Spleen (tissue), 11 donors: ENCODE results near the gene TRIM40. TPM values are rescaled to one million over a fixed set of nuclear protein-coding genes. Genes with fewer than 3 reads are reported as not detected.

Experiments
- DNase-seq: peaks from one replicate; pipeline ENCODE4 v3.0.0-alpha.2; 2020
- H3K27ac ChIP-seq, 8 donors: fragments of 200-600 bp; sonication (generic) in 7 of 8; 1 replicate in 4 of 8; 2 replicates in 4 of 8; pipeline versions ENCODE4 v1.5.0 to v1.8.0; 2016 to 2021; ENCODE audit warnings: inconsistent platforms in 4 of 8, mild to moderate bottlenecking in 4 of 8, moderate library complexity in 1 of 8
- H3K27me3 ChIP-seq, 7 donors: fragments of 200-600 bp; sonication (generic) in 6 of 7; replicated peaks in 1 of 7; 1 replicate in 4 of 7; 2 replicates in 3 of 7; pipeline versions ENCODE4 v1.5.0 to v1.8.0; 2016 to 2021; ENCODE audit warnings: inconsistent platforms in 3 of 7, mild to moderate bottlenecking in 1 of 7
- H3K36me3 ChIP-seq, 6 donors: fragments of 200-600 bp; sonication (generic) in 5 of 6; 1 replicate in 4 of 6; 2 replicates in 2 of 6; pipeline versions ENCODE4 v1.5.0 to v1.8.0; 2016 to 2021; ENCODE audit warnings: inconsistent platforms in 2 of 6
- H3K4me1 ChIP-seq, 6 donors: fragments of 200-600 bp; sonication (generic) in 5 of 6; 1 replicate in 3 of 6; 2 replicates in 3 of 6; pipeline versions ENCODE4 v1.5.0 to v1.8.0; 2016 to 2021; ENCODE audit warnings: inconsistent platforms in 3 of 6
- H3K4me3 ChIP-seq, 8 donors: fragments of 200-600 bp; sonication (generic) in 7 of 8; 1 replicate in 4 of 8; 2 replicates in 4 of 8; pipeline versions ENCODE4 v1.5.0 to v1.8.0; 2016 to 2021; ENCODE audit warnings: inconsistent platforms in 4 of 8, mild to moderate bottlenecking in 4 of 8, moderate library complexity in 2 of 8
- H3K9me3 ChIP-seq, 8 donors: fragments of 200-600 bp; sonication (generic) in 7 of 8; 1 replicate in 4 of 8; 2 replicates in 4 of 8; pipeline versions ENCODE4 v1.5.0 to v1.8.0; 2016 to 2021; ENCODE audit warnings: inconsistent platforms in 4 of 8
- POLR2A ChIP-seq, 3 donors: fragments of 450-650 bp; IDR thresholded peaks; one replicate each; pipeline ENCODE4 v1.5.1; 2017; ENCODE audit warnings: antibody characterized with exemption in 3 of 3, mild to moderate bottlenecking in 1 of 3
- POLR2AphosphoS5 ChIP-seq, 3 donors: sonication (generic); formaldehyde crosslinking; IDR thresholded peaks; one replicate each; pipeline ENCODE4 v1.5.1; 2017; ENCODE audit warnings: antibody characterized with exemption in 3 of 3
- WGBS, 5 donors: extraction: QIAGEN DNeasy Blood & Tissue Kit in 3 of 5; methylation state at CpG; one replicate each; pipeline versions ENCODE4 v1.1.5 to v1.1.7; 2013 to 2018; 5-methylcytosine and 5-hydroxymethylcytosine counted together
- intact Hi-C: fragments of 100-400 bp; cut with DNase I; formaldehyde crosslinking; loops from one replicate; pipeline ENCODE4 v1.15.0; 2023; ENCODE audit warnings: low total_unique reads
- polyA plus RNA-seq, 3 donors: library from polyadenylated mRNA; stranded (reverse); fragments of 200-250 nt; gene quantifications; one replicate each; pipeline ENCODE4 v1.2.1, GENCODE V29; 2013
- total RNA-seq, 7 donors: library from RNA; depleted of rRNA in 3 of 7; stranded (reverse); fragments of >200 nt in 3 of 7; fragmentation: NEBNext Ultra II Directional in 4 of 7; extraction: Animal tissue kit (Norgen Biotek cat#: 25700) in 4 of 7; gene quantifications; one replicate each; pipeline versions ENCODE4 v1.1.0 to v1.2.1, GENCODE V29; 2016 to 2021
- TF ChIP-seq, protein P1 (sequence below), 11 experiments: fragments of 200-600 bp in 7 of 11; fragments of 450-650 bp in 4 of 11; sonication (generic) in 4 of 11; IDR thresholded peaks in 8 of 11; conservative IDR thresholded peaks in 3 of 11; 1 replicate in 7 of 11; 2 replicates in 4 of 11; pipeline versions ENCODE4 v1.4.0 to v1.8.0; 2016 to 2021; ENCODE audit warnings: antibody characterized with exemption in 11 of 11, inconsistent platforms in 4 of 11, mild to moderate bottlenecking in 1 of 11
- donor health status: healthy with polysubstance abuse.
- donor health status: DM: no; HTN: no; CAD: no; lungs with moderate emphysema.
- donor health status: DM: no; HTN: no; CAD: no.
- donor health status: Bipolar disorder and iron deficiency.
- donor health status: healthy.
- donor health status: DM: no; HTN: no; CAD: no.
- donor health status: DM: yes; HTN: yes; CAD: no.

Gene TRIM40
- total and polyA plus RNA-seq, 10 donors = 0.20 to 1.0 (median 0.29) TPM; not detected in 7

DNA sequence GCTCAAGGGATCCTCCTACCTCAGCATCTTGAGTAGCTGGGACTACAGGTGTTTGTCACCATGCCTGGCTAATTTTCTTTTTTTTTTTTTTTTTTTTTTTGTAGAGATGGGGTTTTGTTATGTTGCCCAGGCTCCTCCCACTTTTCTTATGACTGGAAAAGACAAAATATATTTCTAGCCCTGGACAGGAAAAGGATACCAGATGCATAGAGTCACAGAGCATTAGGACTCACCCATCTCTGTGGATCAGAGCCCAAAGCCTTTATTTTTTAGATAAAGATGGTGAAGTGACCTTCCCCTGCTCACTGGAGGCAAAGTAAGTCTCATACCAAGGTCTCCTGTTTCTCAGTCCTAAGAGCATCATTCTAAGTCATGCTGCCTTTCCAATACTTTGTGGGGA is 21.6 kb downstream of the TRIM40 start:
- intact Hi-C loops = no loop called here
- peaks cover 0 to 28% (median 9%) of the 10 kb centered on the region in 6 donors for H3K4me1 ChIP-seq
- H3K4me3 ChIP-seq = no peak overlapping the region
- no peak overlapping the region for H3K27ac ChIP-seq
- no peaks in the 10 kb centered on the region for H3K9me3 ChIP-seq
- no peak for DNase-seq
- H3K36me3 ChIP-seq = no peaks in the 10 kb centered on the region
- peaks cover 0 to 14% (median 0%) of the 10 kb centered on the region in 7 donors for H3K27me3 ChIP-seq
- TF ChIP-seq, protein P1, sequence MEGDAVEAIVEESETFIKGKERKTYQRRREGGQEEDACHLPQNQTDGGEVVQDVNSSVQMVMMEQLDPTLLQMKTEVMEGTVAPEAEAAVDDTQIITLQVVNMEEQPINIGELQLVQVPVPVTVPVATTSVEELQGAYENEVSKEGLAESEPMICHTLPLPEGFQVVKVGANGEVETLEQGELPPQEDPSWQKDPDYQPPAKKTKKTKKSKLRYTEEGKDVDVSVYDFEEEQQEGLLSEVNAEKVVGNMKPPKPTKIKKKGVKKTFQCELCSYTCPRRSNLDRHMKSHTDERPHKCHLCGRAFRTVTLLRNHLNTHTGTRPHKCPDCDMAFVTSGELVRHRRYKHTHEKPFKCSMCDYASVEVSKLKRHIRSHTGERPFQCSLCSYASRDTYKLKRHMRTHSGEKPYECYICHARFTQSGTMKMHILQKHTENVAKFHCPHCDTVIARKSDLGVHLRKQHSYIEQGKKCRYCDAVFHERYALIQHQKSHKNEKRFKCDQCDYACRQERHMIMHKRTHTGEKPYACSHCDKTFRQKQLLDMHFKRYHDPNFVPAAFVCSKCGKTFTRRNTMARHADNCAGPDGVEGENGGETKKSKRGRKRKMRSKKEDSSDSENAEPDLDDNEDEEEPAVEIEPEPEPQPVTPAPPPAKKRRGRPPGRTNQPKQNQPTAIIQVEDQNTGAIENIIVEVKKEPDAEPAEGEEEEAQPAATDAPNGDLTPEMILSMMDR (IDR thresholded peaks at IDR 0.05 in 8 of 11, conservative IDR thresholded peaks at IDR 0.05 in 3 of 11) = no peak
- TF ChIP-seq POLR2AphosphoS5 (IDR thresholded peaks at IDR 0.05) (no peak), POLR2A (IDR thresholded peaks at IDR 0.05) (no peak)

DNA sequence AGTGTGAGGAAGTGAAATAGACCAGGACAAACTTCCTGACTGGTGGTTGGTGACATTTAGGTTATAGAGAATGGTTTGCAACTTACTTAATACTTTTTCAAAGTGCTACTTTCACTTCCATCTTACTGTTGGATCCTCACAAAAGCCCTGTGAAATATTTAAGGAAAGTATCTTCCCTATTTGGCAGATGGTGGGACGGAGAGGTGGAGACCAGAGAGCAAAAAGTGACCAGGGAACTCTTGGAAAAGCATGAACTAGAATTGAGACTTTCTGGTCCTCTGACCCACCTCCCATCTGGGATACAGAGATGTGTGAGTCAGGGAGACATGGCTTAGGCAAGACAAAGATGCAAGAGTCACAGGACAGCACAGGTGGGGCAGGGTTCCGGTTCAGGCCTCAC is 22.1 kb downstream of the TRIM40 start:
- 77 to 93% (median 80%) methylated on average over 2 of the region's 2 CpGs for WGBS, 5 donors
- no peak for DNase-seq
- intact Hi-C loops = no loop called here
- Histone ChIP-seq H3K4me3 (no peak overlapping the region), H3K9me3 (no peaks in the 10 kb centered on the region), H3K27ac (no peak overlapping the region), H3K36me3 (no peaks in the 10 kb centered on the region), H3K4me1 (peaks cover 0 to 28% (median 9%) of the 10 kb centered on the region in 6 donors), H3K27me3 (peaks cover 0 to 14% (median 0%) of the 10 kb centered on the region in 7 donors)
- TF ChIP-seq, protein P1 (IDR thresholded peaks at IDR 0.05 in 8 of 11, conservative IDR thresholded peaks at IDR 0.05 in 3 of 11) = no peak
- TF ChIP-seq POLR2AphosphoS5 (IDR thresholded peaks at IDR 0.05) (no peak), POLR2A (IDR thresholded peaks at IDR 0.05) (no peak)

DNA sequence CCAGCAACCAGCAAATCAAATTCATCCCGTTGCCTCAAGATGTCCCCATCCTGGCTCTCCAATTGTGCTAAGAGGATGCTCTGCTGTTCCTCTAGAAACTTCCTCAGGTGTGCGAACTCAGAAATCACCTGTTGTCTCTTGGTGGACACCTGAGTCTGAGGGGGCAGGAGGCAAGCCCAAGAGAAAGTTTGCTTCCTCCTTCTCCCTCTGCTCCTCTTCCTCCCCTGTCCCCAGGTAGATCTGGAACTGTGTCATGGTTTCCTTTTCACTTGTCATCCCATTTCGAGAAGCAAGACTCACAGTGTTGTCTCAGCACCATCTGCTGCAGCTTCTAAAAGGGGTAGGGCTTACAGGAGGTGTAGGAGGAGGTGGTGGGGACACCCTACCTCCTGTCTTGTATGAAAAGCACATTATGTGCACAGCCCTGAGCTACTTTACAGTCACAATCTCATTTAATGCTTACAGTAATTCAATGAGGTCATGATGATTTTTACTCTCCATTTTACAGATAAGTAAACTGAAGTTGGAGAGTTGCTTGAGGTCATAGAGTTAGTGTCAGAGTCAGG is 22.6 kb downstream of the TRIM40 start:
- intact Hi-C loops = no loop called here
- no peak for DNase-seq
- WGBS, 5 donors = 63 to 76% (median 72%) methylated on average over 3 of the region's 3 CpGs
- H3K27ac ChIP-seq = no peak overlapping the region
- H3K27me3 ChIP-seq = peaks cover 0 to 16% (median 0%) of the 10 kb centered on the region in 7 donors
- TF ChIP-seq POLR2AphosphoS5 (IDR thresholded peaks at IDR 0.05) (no peak), POLR2A (IDR thresholded peaks at IDR 0.05) (no peak)
- TF ChIP-seq, protein P1 (IDR thresholded peaks at IDR 0.05 in 8 of 11, conservative IDR thresholded peaks at IDR 0.05 in 3 of 11) = no peak
- peaks cover 0 to 28% (median 9%) of the 10 kb centered on the region in 6 donors for H3K4me1 ChIP-seq
- H3K4me3 ChIP-seq = no peak overlapping the region
- H3K36me3 ChIP-seq = no peaks in the 10 kb centered on the region
- no peaks in the 10 kb centered on the region for H3K9me3 ChIP-seq

DNA sequence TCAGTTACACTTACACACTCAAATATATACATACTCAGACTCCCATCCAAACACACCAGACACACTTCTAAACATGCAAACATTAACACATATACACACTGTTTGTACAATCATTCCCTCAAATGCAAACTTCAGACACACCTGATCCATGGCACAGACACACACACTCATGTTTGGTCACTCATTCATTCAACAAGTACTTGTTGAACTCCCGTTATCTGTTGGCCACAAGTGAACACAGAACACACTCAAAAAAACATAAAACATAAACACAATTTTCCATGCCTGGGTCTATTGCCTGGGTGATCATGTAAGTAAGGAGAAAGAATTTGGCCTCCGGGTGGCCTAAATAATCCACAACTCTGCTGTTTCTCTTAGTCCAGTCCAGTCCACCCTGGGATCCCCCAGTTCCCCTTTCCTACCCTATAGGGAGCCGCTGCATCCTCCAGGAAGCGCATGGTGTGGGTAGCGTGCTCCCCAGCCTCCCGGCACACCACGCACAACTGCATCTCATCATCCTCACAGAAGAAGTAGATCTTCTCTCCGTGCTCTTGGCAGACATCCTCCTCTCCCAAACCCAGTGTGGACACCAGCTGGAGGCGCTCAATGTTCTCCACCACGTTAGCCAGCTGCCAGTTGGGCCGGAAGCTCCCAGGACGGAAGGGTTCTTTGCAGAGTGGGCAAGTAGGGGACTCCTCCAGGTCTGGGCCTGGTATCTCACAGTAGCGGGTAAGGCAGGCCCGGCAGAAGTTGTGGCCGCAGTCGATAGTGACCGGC is 24.3 kb downstream of the TRIM40 start:
- peaks cover 0 to 20% (median 0%) of the 10 kb centered on the region in 7 donors for H3K27me3 ChIP-seq
- TF ChIP-seq POLR2A (IDR thresholded peaks at IDR 0.05) (no peak), POLR2AphosphoS5 (IDR thresholded peaks at IDR 0.05) (no peak)
- TF ChIP-seq, protein P1 (IDR thresholded peaks at IDR 0.05 in 8 of 11, conservative IDR thresholded peaks at IDR 0.05 in 3 of 11) = no peak
- no peaks in the 10 kb centered on the region for H3K36me3 ChIP-seq
- intact Hi-C loops = no loop called here
- DNase-seq = no peak
- WGBS, 5 donors = 89 to 93% (median 91%) methylated on average over 17 of the region's 17 CpGs
- H3K9me3 ChIP-seq = no peaks in the 10 kb centered on the region
- no peak overlapping the region for H3K27ac ChIP-seq
- peaks cover 0 to 20% (median 9%) of the 10 kb centered on the region in 6 donors for H3K4me1 ChIP-seq
- no peak overlapping the region for H3K4me3 ChIP-seq
